Ramos (cell line): ENCODE data around the gene VPS13D.
"Not testable (repeated sequence)": the region's sequence is repeated elsewhere in the genome, so short reads cannot be mapped to it uniquely, and the experiment has no call there.

Source experiments
- in situ Hi-C: fragments of 300-500 bp; cut with MboI; formaldehyde crosslinking; loops from one replicate; pipeline ENCODE4 v1.14.3; 2022; ENCODE audit warnings: low sequenced_read_pairs; ENCODE audit not compliant: unreplicated experiment

The VPS13D gene

DNA sequence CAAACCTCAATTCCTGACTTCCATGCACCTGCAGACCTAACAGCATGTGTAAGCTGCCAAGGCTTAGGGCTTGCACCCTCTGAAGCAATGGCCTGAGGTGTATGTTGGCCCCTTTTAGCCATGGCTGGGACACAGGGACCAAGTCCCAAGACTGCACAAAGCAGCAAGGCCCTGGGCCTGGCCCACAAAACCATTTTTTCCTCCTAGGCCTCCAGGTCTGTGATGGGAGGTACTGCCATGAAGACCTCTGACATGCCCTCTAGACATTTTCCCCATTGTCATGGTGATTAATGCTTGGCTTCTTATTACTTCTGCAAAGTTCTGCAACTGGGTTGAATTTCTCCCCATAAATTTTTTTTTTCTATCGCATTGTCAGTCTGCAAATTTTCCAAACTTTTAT lies 7.1 kb upstream of the VPS13D start:
- in situ Hi-C loops, result not testable (repeated sequence)

- in situ Hi-C loops, result not testable (repeated sequence)
Measured at GRCh38 chr1:12224092-12224491, 5.7 kb upstream of the VPS13D start.

GRCh38 chr1:12228979-12229378 lies 851 bp upstream of the VPS13D start:
- in situ Hi-C loops, result no loop called here

GRCh38 chr1:12229386-12229834 lies 420 bp upstream of the VPS13D start:
- in situ Hi-C loops, result no loop called here

DNA sequence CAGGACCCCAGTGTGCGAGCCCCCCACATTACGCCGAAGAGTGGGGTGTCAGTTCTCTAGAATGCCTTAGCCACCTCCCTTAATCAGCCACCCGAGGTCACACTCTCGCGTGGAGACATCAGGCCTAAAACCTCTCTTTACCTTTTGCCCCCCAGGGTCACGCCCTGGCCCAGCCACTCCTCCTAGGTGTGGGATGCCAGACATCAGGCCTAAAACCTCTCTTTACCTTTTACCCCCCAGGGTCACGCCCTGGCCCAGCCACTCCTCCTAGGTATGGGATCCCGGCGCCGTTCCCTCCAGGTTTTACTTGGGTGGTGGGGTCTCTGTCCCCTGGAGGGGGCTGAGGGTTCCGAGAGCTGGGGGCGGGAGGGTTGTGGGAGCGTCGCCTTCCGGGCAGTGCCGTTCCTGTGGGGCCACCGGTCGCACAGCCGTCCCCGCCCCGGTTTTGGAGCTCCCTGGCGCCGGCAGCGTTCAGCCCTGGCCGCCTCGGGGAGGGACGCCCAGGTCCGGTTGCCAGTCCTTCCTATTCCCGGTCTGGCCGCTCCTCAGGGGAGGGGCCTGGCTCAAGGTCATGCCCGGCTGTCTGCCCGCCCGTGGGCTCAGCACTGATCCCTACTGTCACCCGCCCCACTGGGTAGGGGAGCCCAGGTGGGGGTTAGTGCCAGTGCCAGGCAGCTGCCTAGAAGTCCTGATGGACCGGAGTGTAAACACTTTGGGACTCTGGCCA lies 882 bp downstream of the VPS13D start:
- in situ Hi-C loops, result no loop called here

GRCh38 chr1:12231276-12231595 lies 1.4 kb downstream of the VPS13D start:
- in situ Hi-C loops, result no loop called here

DNA sequence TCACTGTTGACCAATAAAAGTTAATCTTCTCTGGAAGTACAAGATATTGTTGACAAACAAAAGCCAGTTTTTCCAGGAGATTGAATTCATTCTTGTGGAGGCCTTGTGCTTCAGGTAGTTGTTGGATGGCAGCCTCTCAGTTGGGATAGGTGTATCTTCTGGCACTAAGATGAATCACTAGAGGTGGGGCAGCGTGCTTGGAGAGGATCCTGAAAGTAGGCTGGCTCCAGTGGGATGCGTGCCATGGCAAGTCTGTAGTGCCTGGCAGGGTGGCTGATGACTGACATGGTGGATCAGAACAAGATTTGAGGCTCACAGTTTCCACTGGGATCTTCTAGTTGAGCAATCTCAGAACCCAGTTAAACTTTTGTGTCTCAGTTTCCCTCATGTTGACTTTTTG lies 2.4 kb downstream of the VPS13D start:
- in situ Hi-C loops, result no loop called here

- in situ Hi-C loops, result no loop called here
Measured at GRCh38 chr1:12244078-12244477, 14.2 kb downstream of the VPS13D start.

DNA sequence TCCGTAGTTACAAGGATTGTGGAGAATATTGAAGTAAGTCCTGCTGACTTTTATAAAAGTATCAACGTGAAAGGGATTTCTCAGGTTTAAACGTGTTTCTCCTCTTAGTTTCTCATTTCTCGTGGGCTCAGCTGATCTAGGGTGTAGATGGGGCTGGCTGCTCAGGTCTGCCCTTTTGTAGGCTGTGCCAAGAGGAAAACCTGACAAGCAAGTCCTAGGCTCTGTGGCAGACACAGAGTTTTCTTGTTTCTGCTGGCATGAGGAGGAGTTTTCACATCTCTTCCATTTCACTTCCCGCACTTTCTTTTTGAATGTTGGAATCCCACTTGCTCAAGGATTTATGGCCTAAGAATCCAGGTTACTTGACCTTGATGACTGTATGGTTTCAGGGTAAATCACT lies 14.8 kb downstream of the VPS13D start:
- in situ Hi-C loops, result no loop called here

GRCh38 chr1:12245116-12245515 lies 15.3 kb downstream of the VPS13D start:
- in situ Hi-C loops, result no loop called here

- in situ Hi-C loops, result no loop called here
Measured at GRCh38 chr1:12245733-12246132, 15.9 kb downstream of the VPS13D start.

GRCh38 chr1:12246584-12246983 lies 16.8 kb downstream of the VPS13D start:
- in situ Hi-C loops, result no loop called here

DNA sequence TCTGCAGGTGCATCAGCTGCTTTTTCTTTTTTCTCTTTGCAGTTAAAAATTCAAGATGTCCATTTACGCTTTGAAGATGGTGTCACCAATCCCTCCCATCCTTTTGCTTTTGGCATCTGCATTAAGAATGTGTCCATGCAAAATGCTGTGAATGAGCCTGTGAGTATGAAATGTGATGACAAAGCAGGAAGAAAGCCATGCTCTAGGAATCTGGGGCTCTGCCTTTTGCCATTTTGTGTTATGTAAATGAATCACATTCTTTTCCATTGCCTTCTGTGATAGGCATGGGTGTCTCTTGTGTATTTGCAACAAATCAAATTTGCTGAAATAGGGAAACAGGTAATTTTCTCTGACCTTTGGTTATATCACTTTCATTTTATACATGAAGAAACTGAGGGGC lies 19.4 kb downstream of the VPS13D start:
- in situ Hi-C loops, result no loop called here

- in situ Hi-C loops, result no loop called here
Measured at GRCh38 chr1:12249748-12250147, 19.9 kb downstream of the VPS13D start.

- in situ Hi-C loops, result no loop called here
Measured at GRCh38 chr1:12251442-12251841, 21.6 kb downstream of the VPS13D start.

- in situ Hi-C loops, result no loop called here
Measured at GRCh38 chr1:12255913-12256312, 26.1 kb downstream of the VPS13D start.

- in situ Hi-C loops, result no loop called here
Measured at GRCh38 chr1:12258272-12258671, 28.4 kb downstream of the VPS13D start.

GRCh38 chr1:12269351-12269750 lies 39.5 kb downstream of the VPS13D start:
- in situ Hi-C loops, result no loop called here

GRCh38 chr1:12271033-12271432 lies 41.2 kb downstream of the VPS13D start:
- in situ Hi-C loops, result no loop called here

- in situ Hi-C loops, result no loop called here
Measured at GRCh38 chr1:12272770-12273169, 42.9 kb downstream of the VPS13D start.

DNA sequence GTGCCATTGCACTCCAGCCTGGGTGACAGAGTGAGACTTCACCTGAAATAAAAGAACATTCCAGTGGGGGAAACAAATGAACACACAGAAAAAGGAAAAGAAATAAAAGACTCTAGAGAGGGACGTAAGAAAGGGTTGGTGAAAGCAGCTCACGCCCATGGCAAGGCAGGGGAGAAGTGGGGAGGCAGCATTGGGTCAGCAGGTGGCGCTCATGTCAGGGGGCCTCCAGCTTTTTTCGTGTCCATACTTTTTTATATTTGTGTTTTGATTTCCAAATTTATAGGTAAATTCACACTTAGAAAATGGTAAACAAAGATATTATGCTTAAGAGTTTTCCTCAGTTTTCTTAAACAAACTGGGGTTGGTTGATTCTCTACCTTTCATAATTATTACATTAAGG lies 45.5 kb downstream of the VPS13D start:
- in situ Hi-C loops, result no loop called here

DNA sequence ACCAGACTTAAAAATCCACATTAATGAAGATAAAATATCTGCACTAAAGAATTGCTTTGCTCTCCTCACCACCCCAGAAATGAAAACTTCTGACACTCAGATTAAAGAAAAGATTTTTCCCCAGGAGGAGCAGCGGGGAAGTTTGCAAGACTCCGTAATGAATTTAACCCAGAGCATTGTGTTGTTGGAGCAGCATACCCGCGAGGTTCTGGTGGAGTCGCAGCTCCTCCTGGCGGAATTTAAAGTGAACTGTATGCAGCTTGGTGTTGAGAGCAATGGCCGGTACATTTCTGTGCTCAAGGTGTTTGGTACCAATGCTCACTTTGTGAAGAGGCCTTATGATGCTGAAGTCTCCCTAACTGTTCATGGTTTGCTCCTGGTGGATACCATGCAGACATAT lies 46.4 kb downstream of the VPS13D start:
- in situ Hi-C loops, result no loop called here

DNA sequence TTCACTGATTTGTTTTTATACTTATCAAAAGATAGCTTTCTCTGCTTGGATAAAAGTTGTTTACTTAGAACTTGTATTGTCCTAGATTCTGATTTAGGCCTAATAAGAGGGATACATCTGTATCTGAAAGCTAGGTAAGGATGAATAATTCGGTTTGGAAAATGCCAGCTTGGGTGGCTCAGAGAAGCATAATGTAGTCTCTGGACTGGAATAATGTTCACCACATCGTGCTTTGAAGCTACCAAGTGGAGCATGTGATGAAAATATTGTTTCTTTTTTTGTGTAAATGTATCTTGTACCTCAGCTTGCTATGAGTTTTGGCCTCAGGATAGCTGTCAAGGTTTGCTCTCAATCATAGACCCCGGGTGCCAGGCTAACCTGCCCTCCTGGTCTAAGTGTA lies 49.2 kb downstream of the VPS13D start:
- in situ Hi-C loops, result no loop called here
